NCI-H2227 (cell line): ENCODE data around the gene LRP3.

Source experiments
- DNase-seq: peaks from one replicate; lab custom pipeline; 2025; ENCODE audit not compliant: unreplicated experiment; lab: John Stamatoyannopoulos, UW

LRP3 gene

GRCh38 chr19:33252418-33252962, 58.4 kb downstream of the LRP3 start:
- DNase-seq, result no peak

GRCh38 chr19:33252971-33253370, 58.8 kb downstream of the LRP3 start:
- no peak for DNase-seq

GRCh38 chr19:33254245-33254824, 60.2 kb downstream of the LRP3 start:
- no peak for DNase-seq

- DNase-seq, result no peak
These were observed 61.7 kb downstream of the LRP3 start for GRCh38 chr19:33255781-33256180.

- DNase-seq, result no peak
These were observed 62.1 kb downstream of the LRP3 start for GRCh38 chr19:33256261-33256660.

GRCh38 chr19:33257828-33258227, 63.7 kb downstream of the LRP3 start:
- no peak for DNase-seq
